ENCODE data around the gene TFRC. TPM values are rescaled to one million over a fixed set of nuclear protein-coding genes. Genes with fewer than 3 reads are reported as not detected.

TFRC gene
- 1,389 and 2,476 TPM in 2 replicates for total RNA-seq

DNA sequence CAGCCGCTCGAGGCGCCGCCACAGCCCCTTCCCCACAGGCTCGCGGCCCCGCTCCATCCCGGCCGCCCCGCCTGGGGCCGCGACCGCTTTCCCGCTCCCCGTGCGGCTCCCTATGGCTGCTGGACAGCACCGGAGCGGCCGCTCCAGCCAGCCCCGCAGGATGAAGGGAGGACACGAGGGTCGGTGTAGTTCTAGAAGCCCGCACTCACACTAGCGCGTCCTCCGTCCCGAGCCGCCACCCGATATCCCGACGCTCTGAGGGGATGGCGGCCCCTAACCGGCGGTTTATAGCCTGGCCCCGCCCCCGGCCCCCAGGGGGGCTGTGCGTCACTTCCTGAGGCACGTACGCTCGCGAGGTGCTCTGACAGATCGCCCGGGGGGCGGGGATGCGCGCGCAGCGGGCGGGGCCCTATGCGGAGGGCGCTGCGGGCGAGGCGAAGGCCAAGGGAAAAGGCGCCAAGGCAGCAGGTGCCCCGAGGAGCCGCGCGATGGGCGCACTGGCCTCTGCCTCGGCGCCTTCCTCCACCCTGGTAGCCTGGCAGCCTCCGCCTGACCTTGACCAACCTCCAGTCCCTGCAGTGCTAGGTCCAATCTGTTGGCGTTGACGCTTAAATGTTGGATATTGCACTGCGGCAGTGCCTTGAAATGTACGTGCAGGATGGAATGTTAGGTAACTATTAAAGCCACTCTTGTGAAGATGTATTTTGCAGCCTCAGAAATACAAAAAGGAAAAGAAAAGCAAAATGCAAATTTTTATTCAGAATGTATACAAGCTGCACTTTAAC, at the start of gene TFRC:
Gene TFRC (minus strand): TSS at position 257 of the 785 bp plus-strand sequence. CDS start 4,991 bp downstream, outside the sequence.

Other genes with a start within 250 kb of the TFRC start
- 4.0 and 5.6 TPM in 2 replicates for gene TNK2, start 173.5 kb downstream of the TFRC start, total RNA-seq
- not detected in 2 replicates for gene ZDHHC19, start 129.3 kb upstream of the TFRC start, total RNA-seq
- gene SLC51A, start 134.4 kb upstream of the TFRC start, total RNA-seq: not detected in 2 replicates
- gene PCYT1A, start 205.6 kb upstream of the TFRC start, total RNA-seq: 64.6 and 76.5 TPM in 2 replicates
- 7.0 and 8.7 TPM in 2 replicates for gene DYNLT2B, start 236.2 kb upstream of the TFRC start, total RNA-seq